ENCODE measurements around the gene NCAM1. TPM values are rescaled to one million over a fixed set of nuclear protein-coding genes. Genes with fewer than 3 reads are reported as not detected.

Gene NCAM1
- total and polyA plus RNA-seq, 2 donors (not counting 1 experiment from before 2014, with no cell fraction given): 0.17 to 2.6 TPM

DNA sequence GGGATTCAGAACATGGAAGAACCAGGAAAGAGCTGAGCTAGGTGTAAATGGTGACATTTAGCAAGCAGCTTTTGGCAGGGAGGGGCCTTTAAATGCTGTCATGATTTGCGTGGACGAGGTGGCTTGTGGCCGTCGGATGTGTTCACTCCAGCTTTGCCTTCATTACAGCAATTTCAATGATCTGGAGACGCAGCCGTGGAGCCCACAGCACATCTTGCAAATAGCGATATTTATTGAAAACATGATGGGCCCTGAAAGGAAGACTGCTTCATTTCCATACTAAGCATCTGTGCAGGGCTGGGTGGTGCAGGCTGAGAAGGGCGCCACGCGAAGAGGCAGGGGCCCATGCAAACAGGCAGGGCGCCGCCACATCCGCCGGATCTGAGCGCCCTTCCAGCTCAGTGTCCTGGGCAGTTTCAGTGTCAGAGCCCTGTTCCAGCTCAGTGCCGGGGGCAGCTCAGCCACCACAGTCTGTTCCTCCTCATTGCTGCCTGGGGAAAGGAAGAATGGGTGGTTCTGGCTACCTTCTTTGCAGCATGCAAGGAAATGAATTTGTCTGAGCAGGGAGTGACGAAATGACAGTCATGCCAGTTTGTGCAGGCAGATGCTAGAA, 242.0 kb downstream of the NCAM1 start:
- Histone ChIP-seq H3K4me2 (ENCODE audit: extremely low read depth, insufficient read depth, low read length) (no peak overlapping the region), H3K9ac (ENCODE audit: insufficient read depth, low read length) (no peak overlapping the region), H2AFZ (ENCODE audit: low read length) (no peak overlapping the region), H3K27me3 (ENCODE audit: control insufficient read depth, insufficient read depth, low read length) (no peaks in the 10 kb centered on the region), H3K27ac (ENCODE audit: insufficient read depth, low read length) (no peak overlapping the region), H3K4me3 (replicated peaks in 1 of 4; ENCODE audit: control extremely low read depth in 1 of 4, insufficient read depth in 1 of 4, low read depth in 3 of 4, low read length in 4 of 4) (no peak overlapping the region), H3K4me1 (ENCODE audit: control insufficient read depth, extremely low read depth, insufficient read depth, low read length) (no peaks in the 10 kb centered on the region), H3K36me3 (ENCODE audit: control insufficient read depth, insufficient read depth, low read length) (no peaks in the 10 kb centered on the region), H3K79me2 (ENCODE audit: control insufficient read depth, insufficient read depth, low read length) (no peaks in the 10 kb centered on the region), H4K20me1 (ENCODE audit: control insufficient read depth, extremely low read depth, insufficient read depth, low read length) (no peaks in the 10 kb centered on the region), H3K9me3 (ENCODE audit: control insufficient read depth, insufficient read depth, low read depth, low read length) (no peaks in the 10 kb centered on the region)
- TF ChIP-seq, protein P1, sequence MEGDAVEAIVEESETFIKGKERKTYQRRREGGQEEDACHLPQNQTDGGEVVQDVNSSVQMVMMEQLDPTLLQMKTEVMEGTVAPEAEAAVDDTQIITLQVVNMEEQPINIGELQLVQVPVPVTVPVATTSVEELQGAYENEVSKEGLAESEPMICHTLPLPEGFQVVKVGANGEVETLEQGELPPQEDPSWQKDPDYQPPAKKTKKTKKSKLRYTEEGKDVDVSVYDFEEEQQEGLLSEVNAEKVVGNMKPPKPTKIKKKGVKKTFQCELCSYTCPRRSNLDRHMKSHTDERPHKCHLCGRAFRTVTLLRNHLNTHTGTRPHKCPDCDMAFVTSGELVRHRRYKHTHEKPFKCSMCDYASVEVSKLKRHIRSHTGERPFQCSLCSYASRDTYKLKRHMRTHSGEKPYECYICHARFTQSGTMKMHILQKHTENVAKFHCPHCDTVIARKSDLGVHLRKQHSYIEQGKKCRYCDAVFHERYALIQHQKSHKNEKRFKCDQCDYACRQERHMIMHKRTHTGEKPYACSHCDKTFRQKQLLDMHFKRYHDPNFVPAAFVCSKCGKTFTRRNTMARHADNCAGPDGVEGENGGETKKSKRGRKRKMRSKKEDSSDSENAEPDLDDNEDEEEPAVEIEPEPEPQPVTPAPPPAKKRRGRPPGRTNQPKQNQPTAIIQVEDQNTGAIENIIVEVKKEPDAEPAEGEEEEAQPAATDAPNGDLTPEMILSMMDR (conservative IDR thresholded peaks at IDR 0.05 in 1 of 2, IDR thresholded peaks at IDR 0.05 in 1 of 2; ENCODE audit: low read depth in 1 of 2, low read length in 2 of 2): no peak
- no peak for TF ChIP-seq EZH2 (IDR thresholded peaks at IDR 0.05; ENCODE audit: low read length, missing control alignments)
- no peak for DNase-seq (ENCODE audit: low read depth in 2 of 2)

DNA sequence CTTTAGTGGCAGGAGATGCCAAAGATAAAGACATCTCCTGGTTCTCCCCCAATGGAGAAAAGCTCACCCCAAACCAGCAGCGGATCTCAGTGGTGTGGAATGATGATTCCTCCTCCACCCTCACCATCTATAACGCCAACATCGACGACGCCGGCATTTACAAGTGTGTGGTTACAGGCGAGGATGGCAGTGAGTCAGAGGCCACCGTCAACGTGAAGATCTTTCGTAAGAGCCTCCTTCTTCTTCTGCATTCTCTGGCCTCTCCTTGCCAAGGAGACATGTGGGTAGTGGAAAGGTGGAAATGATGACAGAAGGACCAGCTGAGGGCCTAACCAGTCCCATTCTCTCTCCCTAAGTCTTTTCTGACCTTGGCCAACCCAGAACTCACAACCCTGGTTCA, 243.1 kb downstream of the NCAM1 start:
- H3K27me3 ChIP-seq (ENCODE audit: control insufficient read depth, insufficient read depth, low read length): no peaks in the 10 kb centered on the region
- H3K36me3 ChIP-seq (ENCODE audit: control insufficient read depth, insufficient read depth, low read length): no peaks in the 10 kb centered on the region
- no peak overlapping the region for H3K27ac ChIP-seq (ENCODE audit: insufficient read depth, low read length)
- H3K4me1 ChIP-seq (ENCODE audit: control insufficient read depth, extremely low read depth, insufficient read depth, low read length): no peaks in the 10 kb centered on the region
- H3K79me2 ChIP-seq (ENCODE audit: control insufficient read depth, insufficient read depth, low read length): no peaks in the 10 kb centered on the region
- H3K4me2 ChIP-seq (ENCODE audit: extremely low read depth, insufficient read depth, low read length): no peak overlapping the region
- H3K9me3 ChIP-seq (ENCODE audit: control insufficient read depth, insufficient read depth, low read depth, low read length): no peaks in the 10 kb centered on the region
- DNase-seq (ENCODE audit: low read depth in 2 of 2): no peak
- TF ChIP-seq EZH2 (IDR thresholded peaks at IDR 0.05; ENCODE audit: low read length, missing control alignments): no peak
- TF ChIP-seq, protein P1 (conservative IDR thresholded peaks at IDR 0.05 in 1 of 2, IDR thresholded peaks at IDR 0.05 in 1 of 2; ENCODE audit: low read depth in 1 of 2, low read length in 2 of 2): no peak
- no peaks in the 10 kb centered on the region for H4K20me1 ChIP-seq (ENCODE audit: control insufficient read depth, extremely low read depth, insufficient read depth, low read length)
- no peak overlapping the region for H3K9ac ChIP-seq (ENCODE audit: insufficient read depth, low read length)
- H3K4me3 ChIP-seq (replicated peaks in 1 of 4; ENCODE audit: control extremely low read depth in 1 of 4, insufficient read depth in 1 of 4, low read depth in 3 of 4, low read length in 4 of 4): no peak overlapping the region
- no peak overlapping the region for H2AFZ ChIP-seq (ENCODE audit: low read length)

DNA sequence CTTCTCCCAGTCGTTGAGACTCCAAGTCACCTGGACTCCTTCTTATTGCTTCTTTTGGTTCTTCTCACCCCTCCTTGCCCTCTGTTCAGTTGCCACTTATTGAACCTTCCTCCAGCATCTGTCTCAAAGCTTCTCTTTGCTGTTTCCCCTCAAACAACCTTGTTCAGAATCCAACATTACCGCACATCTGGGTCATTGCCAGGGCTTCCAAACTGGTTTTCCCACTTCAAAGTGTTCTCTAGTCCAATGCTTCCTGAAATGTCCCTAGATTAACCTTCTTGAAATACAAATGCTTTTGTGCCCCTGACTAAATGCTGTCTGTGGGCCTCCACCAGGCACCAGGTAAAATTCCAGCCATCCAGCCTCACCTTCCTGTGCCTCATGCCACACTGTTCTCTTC, 252.3 kb downstream of the NCAM1 start:
- H4K20me1 ChIP-seq (ENCODE audit: control insufficient read depth, extremely low read depth, insufficient read depth, low read length): no peaks in the 10 kb centered on the region
- no peak for DNase-seq (ENCODE audit: low read depth in 2 of 2)
- no peaks in the 10 kb centered on the region for H3K4me1 ChIP-seq (ENCODE audit: control insufficient read depth, extremely low read depth, insufficient read depth, low read length)
- no peaks in the 10 kb centered on the region for H3K9me3 ChIP-seq (ENCODE audit: control insufficient read depth, insufficient read depth, low read depth, low read length)
- H2AFZ ChIP-seq (ENCODE audit: low read length): no peak overlapping the region
- H3K9ac ChIP-seq (ENCODE audit: insufficient read depth, low read length): no peak overlapping the region
- H3K36me3 ChIP-seq (ENCODE audit: control insufficient read depth, insufficient read depth, low read length): no peaks in the 10 kb centered on the region
- H3K27ac ChIP-seq (ENCODE audit: insufficient read depth, low read length): no peak overlapping the region
- no peaks in the 10 kb centered on the region for H3K27me3 ChIP-seq (ENCODE audit: control insufficient read depth, insufficient read depth, low read length)
- H3K4me2 ChIP-seq (ENCODE audit: extremely low read depth, insufficient read depth, low read length): no peak overlapping the region
- no peaks in the 10 kb centered on the region for H3K79me2 ChIP-seq (ENCODE audit: control insufficient read depth, insufficient read depth, low read length)
- no peak for TF ChIP-seq EZH2 (IDR thresholded peaks at IDR 0.05; ENCODE audit: low read length, missing control alignments)
- TF ChIP-seq, protein P1 (conservative IDR thresholded peaks at IDR 0.05 in 1 of 2, IDR thresholded peaks at IDR 0.05 in 1 of 2; ENCODE audit: low read depth in 1 of 2, low read length in 2 of 2): no peak
- H3K4me3 ChIP-seq (replicated peaks in 1 of 4; ENCODE audit: control extremely low read depth in 1 of 4, insufficient read depth in 1 of 4, low read depth in 3 of 4, low read length in 4 of 4): no peak overlapping the region

Data from fibroblast of lung (primary cell).